Suppressor macrophage treated with lipopolysaccharide for 1 hour (primary cell): ENCODE results near the gene SORD.
"Not testable (repeated sequence)": the region's sequence is repeated elsewhere in the genome, so short reads cannot be mapped to it uniquely, and the experiment has no call there.

Experiments used
- DNase-seq, 3 donors: peaks; one replicate each; pipeline ENCODE4 v3.0.0-alpha.2; 2020 to 2022

The SORD gene

GRCh38 chr15:45100884-45101625, 78.1 kb downstream of the SORD start:
- no peak for DNase-seq

- DNase-seq: no peak
These were observed 78.8 kb downstream of the SORD start for GRCh38 chr15:45101749-45102148.

GRCh38 chr15:45102226-45102625, 79.2 kb downstream of the SORD start:
- no peak for DNase-seq

GRCh38 chr15:45104170-45104569, 81.2 kb downstream of the SORD start:
- DNase-seq: not testable (repeated sequence)

- no peak for DNase-seq
These were observed 82.6 kb downstream of the SORD start for GRCh38 chr15:45105586-45105985.

GRCh38 chr15:45106002-45106790, 83.2 kb downstream of the SORD start:
- no peak for DNase-seq

GRCh38 chr15:45107941-45108630, 85.1 kb downstream of the SORD start:
- DNase-seq: no peak

- DNase-seq: no peak
These were observed 87.3 kb downstream of the SORD start for GRCh38 chr15:45110256-45110820.

- no peak for DNase-seq
These were observed 88.6 kb downstream of the SORD start for GRCh38 chr15:45111390-45112142.

- DNase-seq: no peak
These were observed 89.2 kb downstream of the SORD start for GRCh38 chr15:45112143-45112590.

- DNase-seq: no peak
These were observed 89.8 kb downstream of the SORD start for GRCh38 chr15:45112591-45113379.

- DNase-seq: no peak
These were observed 90.5 kb downstream of the SORD start for GRCh38 chr15:45113380-45113990.

GRCh38 chr15:45114076-45114750, 91.2 kb downstream of the SORD start, which contains the start of the genes DUOX2 and DUOXA2:
Gene DUOX2 (minus strand): TSS chr15:45114172. CDS start chr15:45113411, 761 bp downstream.
Gene DUOXA2 (plus strand): TSS chr15:45114326. CDS start chr15:45114606, 280 bp downstream.
- DNase-seq: no peak

- DNase-seq: no peak
These were observed 91.7 kb downstream of the SORD start for GRCh38 chr15:45114751-45115085.

- no peak for DNase-seq
These were observed 92.4 kb downstream of the SORD start for GRCh38 chr15:45115312-45115820.

- DNase-seq: no peak
These were observed 93.0 kb downstream of the SORD start for GRCh38 chr15:45116006-45116481.

- DNase-seq: peak in 1 of 3 donors; percentile 22
These were observed 93.7 kb downstream of the SORD start for GRCh38 chr15:45116482-45117307.

- DNase-seq: no peak
These were observed 94.5 kb downstream of the SORD start for GRCh38 chr15:45117308-45118130.
